Gastroesophageal sphincter (tissue), 4 donors: ENCODE measurements around the gene UNC119B. TPM values are rescaled to one million over a fixed set of nuclear protein-coding genes. Genes with fewer than 3 reads are reported as not detected.

Experiments
- ATAC-seq: fragments of 150-250 bp; one replicate; pipeline ENCODE4 v1.9.1; 2016; ENCODE audit warnings: mild to moderate bottlenecking, moderate library complexity
- H3K27ac ChIP-seq, 4 donors: fragments of 200-600 bp; sonication (generic) in 3 of 4; 1 replicate in 3 of 4; 2 replicates in 1 of 4; pipeline ENCODE4 v1.5.1; 2016 to 2019
- H3K27me3 ChIP-seq: fragments of 200-600 bp; sonication (generic); one replicate; pipeline ENCODE4 v1.5.1; 2019
- H3K36me3 ChIP-seq, 2 donors: fragments of 200-600 bp; sonication (generic); one replicate each; pipeline ENCODE4 v1.5.1; 2019; ENCODE audit warnings: control low read depth in 1 of 2
- H3K4me1 ChIP-seq, 3 donors: fragments of 200-600 bp; sonication (generic); 1 replicate in 2 of 3; 2 replicates in 1 of 3; pipeline ENCODE4 v1.5.1; 2016 to 2019; ENCODE audit warnings: control low read depth in 2 of 3
- H3K4me3 ChIP-seq, 2 donors: fragments of 200-600 bp; sonication (generic); one replicate each; pipeline ENCODE4 v1.5.1; 2019; ENCODE audit warnings: mild to moderate bottlenecking in 1 of 2, moderate library complexity in 1 of 2
- H3K9me3 ChIP-seq, 3 donors: fragments of 200-600 bp; sonication (generic); one replicate each; pipeline ENCODE4 v1.5.1; 2017 to 2019; ENCODE audit warnings: control low read depth in 2 of 3
- CTCF ChIP-seq, 4 experiments: fragments of 200-600 bp in 2 of 4; fragments of 450-650 bp in 2 of 4; sonication (generic) in 1 of 4; IDR thresholded peaks; one replicate each; pipeline ENCODE4 v1.5.1; 2017 to 2019; ENCODE audit warnings: antibody characterized with exemption in 4 of 4, mild to moderate bottlenecking in 2 of 4, moderate library complexity in 2 of 4
- EP300 ChIP-seq: sonication (generic); formaldehyde crosslinking; IDR thresholded peaks from one replicate; pipeline ENCODE4 v1.6.1; 2017; ENCODE audit warnings: antibody characterized with exemption, mild to moderate bottlenecking
- POLR2A ChIP-seq, 2 donors: fragments of 450-650 bp; IDR thresholded peaks; one replicate each; pipeline ENCODE4 v1.6.1; 2017; ENCODE audit warnings: antibody characterized with exemption in 2 of 2, mild to moderate bottlenecking in 2 of 2, moderate library complexity in 1 of 2
- POLR2AphosphoS5 ChIP-seq: sonication (generic); formaldehyde crosslinking; IDR thresholded peaks from one replicate; pipeline ENCODE4 v1.6.1; 2017; ENCODE audit warnings: antibody characterized with exemption
- WGBS, 2 donors: methylation state at CpG; one replicate each; pipeline ENCODE4 v1.1.5; 2018; ENCODE audit warnings: low coverage in 1 of 2; 5-methylcytosine and 5-hydroxymethylcytosine counted together
- total RNA-seq, 4 donors: library from RNA; depleted of rRNA; stranded (reverse); fragments of >200 nt; gene quantifications; one replicate each; pipeline ENCODE4 v1.1.0, GENCODE V29; 2016

Gene UNC119B
- total RNA-seq, 4 donors from 2014 or later = 21.8 to 33.3 (median 27.8) TPM

GRCh38 chr12:120699553-120699952 lies 10.7 kb upstream of the UNC119B start:
- Histone ChIP-seq H3K4me1 (no peaks in the 10 kb centered on the region), H3K27ac (no peak overlapping the region), H3K9me3 (no peaks in the 10 kb centered on the region), H3K27me3 (no peaks in the 10 kb centered on the region), H3K36me3 (peaks cover 0 to 94% of the 10 kb centered on the region in 2 donors), H3K4me3 (no peak overlapping the region)
- WGBS, 2 donors = 92% methylated on average over 4 of the region's 7 CpGs; no CpG with 5 or more reads in 1 of the 2 donors
- no peak for ATAC-seq
- TF ChIP-seq POLR2A (IDR thresholded peaks at IDR 0.05) = no peak
- TF ChIP-seq CTCF (IDR thresholded peaks at IDR 0.05) = no peak
- no peak for TF ChIP-seq POLR2AphosphoS5
- TF ChIP-seq EP300 = no peak

DNA sequence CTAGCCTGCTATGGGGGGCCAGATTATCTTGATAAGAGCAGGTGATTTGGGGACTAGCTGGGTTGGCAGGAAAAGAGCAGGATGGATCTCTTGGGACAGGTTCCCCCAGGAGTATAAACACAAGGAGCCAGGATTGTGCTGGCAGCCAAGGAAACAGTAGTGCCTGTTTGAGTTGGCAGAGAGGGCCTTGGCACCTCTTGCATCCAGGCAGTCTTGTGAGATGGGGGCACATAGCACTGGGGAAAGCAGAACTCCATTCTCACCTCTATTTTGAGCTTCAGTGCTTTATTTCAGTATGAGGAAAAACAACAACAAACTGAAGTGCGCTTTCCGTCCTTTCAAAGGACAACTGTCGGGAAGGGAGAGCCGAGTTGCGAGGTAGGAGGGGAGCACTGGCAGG lies 9.4 kb upstream of the UNC119B start:
- no peak overlapping the region for H3K4me3 ChIP-seq
- H3K36me3 ChIP-seq = peaks cover 0 to 81% of the 10 kb centered on the region in 2 donors
- H3K27ac ChIP-seq = no peak overlapping the region
- TF ChIP-seq CTCF (IDR thresholded peaks at IDR 0.05) = no peak
- TF ChIP-seq POLR2A (IDR thresholded peaks at IDR 0.05) = no peak
- TF ChIP-seq POLR2AphosphoS5 = no peak
- TF ChIP-seq EP300 = no peak
- WGBS, 2 donors = 80 to 83% methylated on average over 1 to 5 of the region's 5 CpGs
- H3K9me3 ChIP-seq = no peaks in the 10 kb centered on the region
- no peaks in the 10 kb centered on the region for H3K27me3 ChIP-seq
- no peaks in the 10 kb centered on the region for H3K4me1 ChIP-seq
- no peak for ATAC-seq

GRCh38 chr12:120702637-120703036 lies 7.6 kb upstream of the UNC119B start:
- H3K9me3 ChIP-seq = no peaks in the 10 kb centered on the region
- peaks cover 0 to 64% of the 10 kb centered on the region in 2 donors for H3K36me3 ChIP-seq
- TF ChIP-seq EP300 = no peak
- TF ChIP-seq CTCF (IDR thresholded peaks at IDR 0.05) = no peak
- TF ChIP-seq POLR2AphosphoS5 = no peak
- TF ChIP-seq POLR2A (IDR thresholded peaks at IDR 0.05) = no peak
- no peaks in the 10 kb centered on the region for H3K4me1 ChIP-seq
- H3K4me3 ChIP-seq = no peak overlapping the region
- WGBS, 2 donors = 69% methylated on average over 1 of the region's 1 CpG; no CpG with 5 or more reads in 1 of the 2 donors
- no peak for ATAC-seq
- no peaks in the 10 kb centered on the region for H3K27me3 ChIP-seq
- no peak overlapping the region for H3K27ac ChIP-seq

DNA sequence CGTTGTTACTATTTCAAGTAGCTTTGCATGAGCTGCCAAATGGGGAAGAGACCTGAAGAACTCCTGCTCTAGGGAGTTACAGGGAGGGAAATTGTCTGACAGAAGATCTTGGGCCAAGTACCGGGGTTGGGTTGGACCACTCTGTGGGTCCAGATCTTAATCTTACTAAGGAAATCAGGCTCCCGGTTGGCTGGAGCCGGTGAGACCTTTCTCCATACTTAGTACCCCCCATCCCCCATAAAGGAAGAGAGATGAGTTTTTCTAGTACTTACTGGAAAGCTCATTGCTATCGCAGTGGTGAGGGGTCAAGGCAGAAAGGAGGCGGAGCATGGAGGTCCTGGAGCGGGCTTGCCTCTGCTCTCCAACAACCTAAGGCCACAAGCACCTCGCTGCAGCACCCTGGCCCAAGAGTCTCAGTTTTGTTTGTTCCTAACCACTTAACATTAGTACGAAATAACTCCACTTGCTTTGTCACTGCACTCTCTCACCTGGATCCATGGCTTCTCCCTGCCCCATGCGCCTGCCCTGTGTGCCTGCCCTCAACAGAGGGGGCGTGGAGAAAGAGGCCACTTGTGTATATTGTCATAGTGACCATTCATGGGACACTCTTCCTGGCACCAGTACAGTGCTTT lies 6.8 kb upstream of the UNC119B start:
- Histone ChIP-seq H3K27ac (no peak overlapping the region), H3K36me3 (peaks cover 0 to 56% of the 10 kb centered on the region in 2 donors), H3K4me3 (no peak overlapping the region), H3K9me3 (no peaks in the 10 kb centered on the region), H3K27me3 (no peaks in the 10 kb centered on the region), H3K4me1 (no peaks in the 10 kb centered on the region)
- 74 to 88% methylated on average over 7 to 8 of the region's 11 CpGs for WGBS, 2 donors
- ATAC-seq = no peak
- TF ChIP-seq POLR2A (IDR thresholded peaks at IDR 0.05) (no peak), CTCF (IDR thresholded peaks at IDR 0.05) (no peak), POLR2AphosphoS5 (no peak), EP300 (no peak)

DNA sequence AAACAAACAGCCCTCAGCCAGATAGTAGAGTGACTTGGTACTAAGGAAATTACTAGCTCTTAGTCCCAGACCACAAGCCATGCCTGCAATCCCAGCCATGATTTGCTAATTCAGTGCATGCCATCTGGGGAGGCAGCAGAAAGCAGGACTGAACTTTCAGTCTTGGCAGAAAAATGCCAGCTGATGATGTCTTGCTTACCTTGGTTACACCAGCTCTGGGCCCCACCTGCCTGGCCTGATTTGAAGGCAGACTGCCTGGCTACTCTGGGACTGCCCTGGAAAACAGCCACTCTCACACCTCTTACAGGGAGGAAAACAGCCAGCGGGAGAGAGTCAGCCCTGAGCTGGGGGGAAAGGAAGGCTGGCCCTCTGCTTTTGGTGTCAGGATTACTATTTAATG lies 4.6 kb upstream of the UNC119B start:
- H3K27ac ChIP-seq = no peak overlapping the region
- 100% methylated on average over 1 of the region's 1 CpG; no CpG with 5 or more reads in 1 of the 2 donors for WGBS, 2 donors
- TF ChIP-seq EP300 = no peak
- TF ChIP-seq CTCF (IDR thresholded peaks at IDR 0.05) = no peak
- no peak for TF ChIP-seq POLR2A (IDR thresholded peaks at IDR 0.05)
- TF ChIP-seq POLR2AphosphoS5 = no peak
- H3K9me3 ChIP-seq = no peaks in the 10 kb centered on the region
- no peak for ATAC-seq
- no peaks in the 10 kb centered on the region for H3K27me3 ChIP-seq
- no peak overlapping the region for H3K4me3 ChIP-seq
- peaks cover 0 to 7% (median 4%) of the 10 kb centered on the region in 3 donors for H3K4me1 ChIP-seq
- peaks cover 0 to 34% of the 10 kb centered on the region in 2 donors for H3K36me3 ChIP-seq
